NCI-H82 (cell line): ENCODE measurements around the gene ARHGAP9.
"Not testable (repeated sequence)": the region's sequence is repeated elsewhere in the genome, so short reads cannot be mapped to it uniquely, and the experiment has no call there.

Experiments
- DNase-seq: peaks from one replicate; lab custom pipeline; 2025; lab: John Stamatoyannopoulos, UW

Gene ARHGAP9

DNA sequence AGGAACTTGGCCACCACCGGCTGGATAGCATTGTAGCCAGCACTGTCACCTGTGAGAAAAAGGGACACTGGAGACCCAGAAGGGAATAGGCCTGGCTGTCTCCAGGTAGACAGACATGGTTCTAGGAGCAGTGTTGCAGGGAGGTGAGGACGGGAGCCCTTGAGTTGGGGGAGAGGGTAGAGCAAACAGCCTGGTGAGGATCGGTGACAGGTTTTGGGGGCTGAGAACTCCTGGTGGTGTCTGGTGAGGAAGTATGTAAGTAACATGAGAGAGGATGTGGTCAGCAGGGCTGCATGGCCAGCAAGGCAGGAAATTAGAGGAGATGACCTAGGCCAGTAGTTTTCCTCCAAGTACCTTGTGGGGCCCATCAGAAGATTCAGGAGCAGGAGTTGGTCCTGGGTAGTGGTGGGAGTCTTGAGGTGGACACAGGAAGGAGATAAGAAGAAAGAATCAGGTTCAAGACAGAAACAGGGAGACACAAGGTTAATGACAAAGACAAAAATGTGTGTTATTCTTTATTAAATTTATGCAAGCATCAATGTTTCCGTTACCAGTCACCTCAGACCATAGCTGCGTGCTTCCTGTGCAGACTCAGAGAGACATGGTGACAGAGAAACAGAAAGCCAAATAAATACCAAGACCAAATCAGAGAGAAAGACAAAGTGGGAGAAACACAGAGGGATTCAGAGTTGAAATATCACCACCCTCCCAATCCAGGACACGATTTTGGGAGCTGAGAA lies at the start of gene ARHGAP9:
Gene ARHGAP9 (minus strand): TSS at position 491 of the 740 bp plus-strand sequence. CDS start 460 bp downstream, at position 31.
- no peak for DNase-seq

DNA sequence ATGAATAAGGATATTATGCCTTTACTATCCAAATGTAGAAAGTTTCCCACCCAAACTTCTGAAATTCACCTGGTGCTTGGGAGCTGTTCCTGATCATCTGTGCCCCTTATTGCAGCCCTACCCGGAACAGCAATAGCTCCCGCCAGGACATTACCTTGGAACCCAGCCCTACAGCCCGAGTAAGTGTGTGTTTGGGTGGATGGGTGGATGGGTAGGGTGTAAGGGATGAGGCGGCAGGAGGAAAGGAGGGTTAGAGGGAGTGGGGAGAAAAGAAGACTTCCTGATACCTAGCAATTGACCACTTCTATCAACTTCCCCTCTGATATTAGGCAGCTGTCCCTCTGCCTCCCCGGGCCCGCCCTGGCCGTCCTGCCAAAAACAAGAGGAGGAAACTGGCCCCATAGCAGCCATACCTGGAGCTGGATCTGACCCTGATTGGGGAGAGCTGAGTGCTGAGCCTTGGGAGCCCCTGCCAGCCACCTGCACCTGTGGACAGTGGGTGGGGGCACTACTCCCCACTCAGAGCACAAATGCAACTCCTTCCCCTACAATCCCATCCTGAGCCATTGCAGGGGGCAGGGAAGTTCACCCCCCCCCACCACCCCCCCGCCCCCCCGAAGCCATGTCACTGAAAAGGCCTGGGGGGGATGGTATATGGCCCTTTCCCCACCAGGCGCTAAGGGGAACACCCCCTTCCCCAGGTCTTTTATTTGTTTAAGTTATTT lies 49.3 kb upstream of the ARHGAP9 start:
- DNase-seq: no peak

DNA sequence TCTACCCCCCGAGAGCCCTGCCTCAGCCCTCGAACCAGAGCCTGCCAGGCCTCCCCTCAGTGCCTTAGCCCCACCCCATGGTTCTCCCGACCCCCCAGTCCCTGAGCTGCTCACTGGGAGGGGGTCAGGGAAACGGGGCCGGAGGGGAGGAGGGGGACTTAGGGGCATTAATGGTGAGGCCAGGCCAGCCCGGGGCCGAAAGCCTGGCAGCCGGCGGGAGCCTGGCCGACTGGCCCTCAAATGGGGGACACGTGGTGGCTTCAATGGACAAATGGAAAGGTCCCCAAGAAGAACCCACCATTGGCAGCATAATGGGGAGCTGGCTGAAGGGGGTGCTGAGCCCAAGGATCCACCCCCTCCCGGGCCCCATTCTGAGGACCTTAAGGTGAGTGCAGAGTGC lies 48.5 kb upstream of the ARHGAP9 start:
- no peak for DNase-seq

DNA sequence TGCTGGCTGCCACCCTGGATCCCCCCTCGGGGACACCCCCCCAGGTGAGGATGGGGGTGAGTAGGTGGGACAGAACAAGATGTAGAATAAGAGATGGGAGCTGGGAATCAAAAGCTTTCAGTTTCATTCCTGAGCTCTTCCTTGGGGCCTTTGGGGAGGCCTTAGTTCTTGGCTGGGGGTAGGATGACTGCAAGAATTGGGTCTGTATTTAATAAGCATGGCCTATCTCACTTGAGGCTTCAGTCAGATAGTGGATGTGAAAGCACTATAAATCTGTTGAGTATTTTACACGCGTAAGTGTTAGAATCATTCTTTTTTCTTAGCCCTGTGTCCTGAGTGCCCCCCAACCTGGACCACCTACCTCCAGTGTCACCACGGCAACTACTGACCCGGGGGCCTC lies 47.5 kb upstream of the ARHGAP9 start:
- no peak for DNase-seq

DNA sequence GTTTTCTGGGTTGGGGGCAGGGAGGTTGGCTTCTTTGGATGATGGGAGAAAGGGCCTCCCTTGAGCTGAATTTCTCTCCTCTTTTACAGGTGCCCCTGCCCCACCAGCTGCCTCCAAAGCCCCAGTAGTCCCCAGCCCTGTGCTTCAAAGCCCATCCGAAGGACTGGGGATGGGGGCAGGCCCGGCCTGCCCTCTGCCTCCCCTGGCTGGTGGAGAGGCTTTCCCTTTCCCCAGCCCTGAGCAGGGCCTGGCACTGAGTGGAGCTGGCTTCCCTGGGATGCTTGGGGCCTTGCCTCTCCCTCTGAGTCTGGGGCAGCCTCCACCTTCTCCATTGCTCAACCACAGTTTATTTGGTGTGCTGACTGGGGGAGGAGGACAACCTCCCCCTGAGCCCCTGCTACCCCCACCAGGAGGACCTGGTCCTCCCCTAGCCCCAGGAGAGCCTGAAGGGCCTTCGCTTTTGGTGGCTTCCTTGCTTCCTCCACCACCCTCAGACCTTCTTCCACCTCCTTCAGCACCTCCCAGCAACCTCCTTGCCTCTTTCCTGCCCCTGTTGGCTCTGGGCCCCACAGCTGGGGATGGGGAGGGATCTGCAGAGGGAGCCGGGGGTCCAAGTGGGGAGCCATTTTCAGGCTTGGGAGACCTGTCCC lies 46.9 kb upstream of the ARHGAP9 start:
- no peak for DNase-seq

DNA sequence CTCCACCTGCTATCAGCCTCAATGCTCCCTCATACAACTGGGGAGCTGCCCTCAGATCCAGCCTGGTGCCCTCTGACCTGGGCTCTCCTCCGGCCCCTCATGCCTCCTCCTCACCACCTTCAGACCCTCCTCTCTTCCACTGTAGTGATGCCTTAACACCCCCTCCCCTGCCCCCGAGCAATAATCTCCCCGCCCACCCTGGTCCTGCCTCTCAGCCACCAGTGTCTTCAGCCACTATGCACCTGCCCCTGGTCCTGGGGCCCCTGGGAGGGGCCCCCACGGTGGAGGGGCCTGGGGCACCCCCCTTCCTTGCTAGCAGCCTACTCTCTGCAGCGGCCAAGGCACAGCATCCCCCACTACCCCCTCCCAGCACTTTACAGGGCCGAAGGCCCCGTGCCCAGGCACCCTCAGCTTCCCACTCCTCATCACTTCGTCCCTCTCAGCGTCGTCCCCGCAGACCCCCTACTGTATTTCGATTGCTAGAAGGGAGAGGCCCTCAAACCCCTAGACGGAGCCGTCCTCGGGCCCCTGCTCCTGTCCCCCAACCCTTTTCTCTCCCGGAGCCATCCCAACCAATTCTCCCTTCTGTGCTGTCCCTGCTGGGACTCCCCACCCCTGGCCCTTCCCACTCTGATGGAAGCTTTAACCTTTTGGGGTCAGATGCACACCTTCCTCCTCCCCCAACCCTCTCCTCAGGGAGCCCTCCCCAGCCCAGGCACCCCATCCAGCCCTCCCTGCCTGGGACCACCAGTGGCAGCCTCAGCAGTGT lies 46.1 kb upstream of the ARHGAP9 start:
- no peak for DNase-seq

DNA sequence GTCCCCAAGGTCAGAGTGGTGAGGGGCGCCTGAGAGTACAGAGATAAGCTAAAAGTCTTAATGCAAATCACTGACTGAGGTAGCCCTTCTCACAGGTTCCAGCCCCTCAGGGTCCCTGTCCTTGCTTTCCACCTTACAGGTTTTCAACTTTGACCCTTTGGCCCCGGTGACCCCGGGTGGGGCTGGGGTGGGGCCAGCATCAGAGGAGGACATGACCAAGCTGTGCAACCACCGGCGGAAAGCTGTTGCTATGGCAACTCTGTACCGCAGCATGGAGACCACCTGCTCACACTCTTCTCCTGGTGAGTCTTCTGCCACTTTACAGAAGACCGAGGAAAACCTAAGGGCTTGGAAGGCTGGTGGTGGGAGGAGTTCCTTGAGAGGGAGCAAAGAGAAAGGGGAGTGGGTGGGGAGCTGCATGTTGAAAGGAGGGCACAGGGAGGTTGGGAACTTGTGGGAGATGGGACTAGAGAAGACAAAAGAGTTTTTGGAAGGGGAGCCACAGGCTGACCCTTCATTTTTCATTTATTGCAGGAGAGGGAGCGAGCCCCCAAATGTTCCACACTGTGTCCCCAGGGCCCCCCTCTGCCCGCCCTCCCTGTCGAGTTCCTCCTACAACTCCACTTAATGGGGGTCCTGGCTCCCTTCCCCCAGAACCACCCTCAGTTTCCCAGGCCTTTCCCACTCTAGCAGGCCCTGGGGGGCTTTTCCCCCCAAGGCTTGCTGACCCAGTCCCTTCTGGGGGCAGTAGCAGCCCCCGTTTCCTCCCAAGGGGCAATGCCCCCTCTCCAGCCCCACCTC lies 45.3 kb upstream of the ARHGAP9 start:
- DNase-seq: peak; percentile 41

DNA sequence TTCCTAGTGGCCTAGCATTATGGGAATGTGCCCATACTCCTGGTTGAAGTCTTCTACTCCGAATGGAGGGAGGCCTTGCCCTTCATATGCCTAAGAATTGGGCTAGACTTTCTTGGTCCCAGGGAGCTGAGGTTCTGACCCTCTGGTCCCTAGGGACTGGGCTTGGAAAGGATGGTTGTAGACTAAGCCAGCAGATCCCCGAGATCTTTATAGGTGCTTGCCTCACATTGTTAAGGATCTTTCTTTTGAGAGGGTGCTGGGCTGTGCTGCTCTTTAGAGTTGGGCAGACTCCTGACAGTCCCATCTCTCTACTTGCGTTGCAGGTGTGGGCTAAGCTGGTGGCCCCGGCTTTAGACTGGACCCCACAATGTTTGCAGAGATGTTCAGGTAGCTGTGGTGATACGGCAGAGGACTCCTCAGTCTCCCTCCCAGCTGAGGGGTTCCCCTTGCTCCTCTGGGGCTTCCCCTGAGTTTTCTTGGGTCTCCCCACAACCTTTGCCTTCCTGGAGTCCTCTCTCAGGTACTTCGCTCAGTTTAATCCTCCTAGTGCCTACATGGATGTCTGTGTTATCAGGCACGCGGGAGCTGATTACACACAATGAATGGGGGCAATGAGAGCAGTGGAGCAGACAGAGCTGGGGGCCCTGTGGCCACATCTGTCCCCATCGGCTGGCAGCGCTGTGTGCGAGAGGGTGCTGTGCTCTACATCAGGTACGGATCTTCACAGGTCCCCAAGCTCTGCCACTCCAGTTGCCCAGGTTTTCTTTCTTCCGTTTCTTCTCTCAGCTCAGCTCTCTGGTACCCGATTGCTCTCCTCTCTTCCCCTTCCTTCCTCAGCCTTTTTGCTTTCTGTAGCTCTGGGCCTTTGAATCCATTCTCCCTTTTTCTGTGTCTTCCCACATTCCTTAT lies 44.3 kb upstream of the ARHGAP9 start:
- peak; percentile 64 for DNase-seq

DNA sequence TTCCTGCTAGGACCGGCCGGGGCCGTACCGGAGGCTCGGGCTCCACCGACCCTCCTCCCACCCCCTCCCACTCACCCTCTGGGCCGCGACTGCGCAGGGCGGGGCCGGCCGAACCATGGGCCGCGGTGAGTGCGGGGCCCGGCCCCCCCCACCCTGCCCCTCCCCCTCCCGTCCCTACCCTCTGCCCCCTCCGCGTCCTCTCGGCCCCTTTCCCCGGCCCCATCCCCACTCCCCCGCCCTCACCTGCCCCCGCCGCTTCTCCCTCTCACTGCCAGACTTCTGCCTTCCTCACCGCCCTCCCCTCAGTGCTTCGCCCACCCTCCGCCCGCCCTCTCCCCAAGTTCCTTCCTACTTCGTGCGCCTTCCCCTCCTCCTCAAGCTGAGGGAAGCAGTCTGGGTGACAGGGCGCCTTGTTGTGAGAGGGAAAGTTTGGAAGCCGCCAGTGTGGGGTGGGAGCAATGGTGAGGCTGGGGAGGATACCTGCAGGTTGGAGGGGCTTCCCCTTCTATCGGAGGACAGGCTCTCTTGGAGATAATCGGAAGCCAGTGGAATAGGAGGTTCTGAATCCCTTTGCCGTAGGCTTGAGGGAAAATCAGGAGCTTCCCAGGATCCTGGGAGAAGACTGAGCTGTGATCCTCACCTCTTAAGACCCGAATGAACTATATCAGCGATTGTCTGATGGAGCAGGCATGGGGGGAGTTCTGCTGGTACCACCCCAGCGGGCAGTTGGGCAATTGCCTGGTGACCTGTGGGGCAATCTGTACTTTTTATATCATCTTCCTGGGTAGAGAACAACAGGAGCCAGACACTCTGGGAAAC lies 43.4 kb upstream of the ARHGAP9 start:
- peak; percentile 86 for DNase-seq

DNA sequence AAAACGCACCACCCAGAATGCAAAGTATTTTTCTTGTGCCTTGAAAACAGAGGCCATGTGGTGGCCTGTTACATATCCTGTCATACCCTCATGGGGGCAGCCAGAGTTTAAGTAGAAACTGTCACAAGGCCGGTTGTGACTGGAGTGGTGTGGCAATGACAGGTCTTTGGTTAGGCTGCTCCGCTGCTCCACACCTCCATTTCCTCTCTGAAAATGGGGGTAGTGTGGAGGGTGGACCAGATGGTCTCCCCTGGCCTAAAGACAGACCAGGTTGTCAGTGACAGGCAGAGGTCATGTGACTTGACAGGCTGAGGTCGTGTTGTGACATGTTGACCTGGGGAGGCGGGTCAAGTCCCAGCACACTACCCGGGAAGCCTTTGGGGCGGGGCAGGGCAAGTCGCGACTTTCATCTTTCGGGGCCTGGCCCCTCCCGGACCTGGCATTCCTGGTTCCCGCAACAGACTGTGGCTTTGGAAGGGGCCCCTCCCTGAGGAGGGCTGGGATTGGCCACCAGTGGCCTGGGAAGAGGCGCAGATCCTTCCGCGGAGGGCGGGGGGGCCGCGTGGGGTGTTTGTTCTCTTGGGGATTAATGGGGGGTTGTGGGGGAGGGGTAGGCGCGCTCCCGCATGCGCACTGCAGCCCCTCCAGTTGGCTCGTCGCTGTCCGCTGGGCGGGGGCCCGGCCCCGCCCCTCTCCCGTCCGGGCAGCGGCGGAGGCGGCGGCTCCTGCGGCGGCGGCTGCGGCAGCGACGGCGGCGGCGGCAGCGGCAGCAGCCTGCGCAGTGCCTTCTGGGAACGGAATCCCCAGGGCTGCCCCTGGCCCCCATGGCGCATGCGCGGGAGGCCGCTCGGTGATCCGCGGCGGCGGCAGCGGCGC lies 42.6 kb upstream of the ARHGAP9 start, which contains the start of gene MBD6:
Gene MBD6 (plus strand): TSS at position 814 of the 876 bp plus-strand sequence. CDS start 1,480 bp downstream, outside the sequence.
- peak; percentile 98 for DNase-seq

DNA sequence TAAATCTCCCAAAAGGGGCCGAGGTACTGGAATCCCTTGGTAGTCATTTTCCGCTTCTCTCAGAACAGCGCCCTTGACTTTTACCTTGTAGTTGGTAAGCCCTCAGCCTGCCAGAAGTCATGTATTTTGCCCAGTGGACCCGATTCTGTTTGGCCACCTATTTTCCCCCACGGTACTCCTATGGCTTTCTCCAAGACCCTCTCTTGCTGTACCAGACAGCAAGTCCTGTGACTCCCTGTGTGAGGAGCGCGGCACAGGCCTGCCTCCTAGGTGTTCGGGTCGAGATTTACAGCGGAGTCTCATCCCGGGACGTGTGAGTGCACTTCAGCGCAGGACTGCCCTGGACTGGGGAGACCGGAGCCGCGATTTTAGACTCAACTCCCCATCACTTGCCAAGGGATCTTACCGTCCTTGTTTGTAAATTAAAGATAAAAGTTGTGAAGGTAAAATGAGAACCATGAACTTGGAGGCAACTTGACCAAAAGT lies 41.9 kb upstream of the ARHGAP9 start:
- DNase-seq: peak; percentile 79

DNA sequence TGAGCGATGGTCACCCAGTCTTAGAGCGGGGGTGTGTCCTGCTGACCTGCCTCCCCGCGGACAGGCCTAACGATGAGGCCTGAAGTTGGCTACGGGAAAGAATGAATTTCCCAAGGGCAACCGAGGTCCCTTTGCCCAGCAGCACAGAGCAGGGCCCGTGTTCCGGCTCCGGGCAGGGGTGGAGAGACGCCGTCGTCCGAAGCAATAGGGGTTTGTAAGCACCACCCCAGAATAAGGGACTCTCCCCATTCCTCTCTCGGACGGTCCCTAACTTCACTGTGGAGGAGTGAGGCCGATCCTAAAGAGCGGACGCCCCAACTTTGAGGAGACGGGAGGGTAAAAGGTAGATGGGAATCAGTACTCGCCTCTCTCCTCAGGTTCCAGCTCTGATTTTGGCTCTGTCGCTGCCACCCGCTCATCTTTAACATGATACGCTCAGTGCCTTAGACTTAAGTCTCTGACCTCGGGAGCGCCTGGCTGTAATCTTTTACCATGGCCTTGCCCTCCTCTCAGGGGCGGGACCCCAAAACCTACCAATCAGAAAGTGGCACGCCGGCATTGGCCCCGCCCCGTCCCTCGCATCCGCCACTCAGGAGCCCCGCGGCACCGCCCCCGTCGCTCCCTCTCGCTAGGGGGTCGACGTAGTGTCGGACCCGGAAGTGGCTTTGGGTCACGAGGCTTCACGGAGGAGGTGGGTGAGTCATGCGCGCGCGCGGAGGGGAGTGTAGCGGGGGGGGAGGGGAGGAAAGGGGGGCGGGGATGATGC lies 40.6 kb upstream of the ARHGAP9 start, which contains the start of gene DDIT3:
Gene DDIT3 (minus strand): TSS at position 462 of the 766 bp plus-strand sequence. CDS start 3,108 bp downstream, outside the sequence.
- peak; percentile 100 for DNase-seq

DNA sequence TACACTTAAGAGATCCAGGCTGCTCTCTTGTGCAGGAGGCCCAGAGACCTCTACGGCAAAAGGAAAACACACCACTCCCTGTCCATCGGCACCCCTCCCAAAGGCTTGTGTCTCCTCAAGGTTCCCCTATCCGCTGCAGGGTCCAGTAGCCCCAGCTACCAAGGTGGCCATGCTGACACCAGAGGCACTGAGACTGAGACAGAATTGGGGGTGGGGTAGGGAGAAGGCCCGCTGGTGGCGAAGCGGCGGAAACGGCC lies 40.1 kb upstream of the ARHGAP9 start:
- DNase-seq: no peak

DNA sequence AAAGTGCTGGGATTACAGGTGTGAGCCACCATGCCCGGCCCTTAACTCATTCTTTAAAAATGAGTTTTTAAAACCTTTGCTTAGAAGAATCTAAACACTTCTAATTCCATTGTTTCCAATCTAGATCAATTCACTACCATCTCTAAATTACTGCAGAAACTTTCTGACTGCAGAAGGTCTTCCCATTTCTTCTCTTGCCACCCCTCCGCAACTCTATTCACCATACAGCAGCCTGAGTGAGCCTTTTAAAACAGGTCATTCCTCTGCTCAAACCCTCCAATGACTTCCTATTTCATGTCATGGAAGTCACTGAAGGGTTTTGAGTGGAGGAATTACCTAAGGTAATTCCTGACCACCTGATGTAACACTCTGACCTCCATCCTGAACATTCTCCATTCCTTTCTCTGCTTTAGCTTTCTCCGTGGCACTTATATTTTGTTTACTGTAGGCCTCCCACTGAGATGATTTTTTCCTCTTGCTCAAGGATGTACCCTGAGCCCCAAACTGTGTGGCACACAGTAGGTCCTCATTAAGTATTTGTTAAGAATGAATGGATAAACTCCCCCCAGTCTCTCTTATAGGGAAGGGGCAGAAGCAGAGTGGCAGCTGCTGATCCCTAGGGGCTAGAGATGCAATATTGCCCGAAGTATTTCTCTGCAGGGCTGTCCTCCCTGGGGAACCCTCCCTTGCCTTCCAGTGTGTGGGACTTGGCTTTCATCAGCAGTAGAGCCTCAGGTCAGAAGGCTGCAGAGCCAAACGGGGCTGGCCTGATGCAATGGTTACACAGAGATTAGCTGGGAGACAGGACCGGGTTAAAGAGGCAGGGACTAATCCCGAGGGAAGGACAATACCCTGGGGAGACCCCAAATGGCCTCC lies 39.5 kb upstream of the ARHGAP9 start:
- peak; percentile 90 for DNase-seq

DNA sequence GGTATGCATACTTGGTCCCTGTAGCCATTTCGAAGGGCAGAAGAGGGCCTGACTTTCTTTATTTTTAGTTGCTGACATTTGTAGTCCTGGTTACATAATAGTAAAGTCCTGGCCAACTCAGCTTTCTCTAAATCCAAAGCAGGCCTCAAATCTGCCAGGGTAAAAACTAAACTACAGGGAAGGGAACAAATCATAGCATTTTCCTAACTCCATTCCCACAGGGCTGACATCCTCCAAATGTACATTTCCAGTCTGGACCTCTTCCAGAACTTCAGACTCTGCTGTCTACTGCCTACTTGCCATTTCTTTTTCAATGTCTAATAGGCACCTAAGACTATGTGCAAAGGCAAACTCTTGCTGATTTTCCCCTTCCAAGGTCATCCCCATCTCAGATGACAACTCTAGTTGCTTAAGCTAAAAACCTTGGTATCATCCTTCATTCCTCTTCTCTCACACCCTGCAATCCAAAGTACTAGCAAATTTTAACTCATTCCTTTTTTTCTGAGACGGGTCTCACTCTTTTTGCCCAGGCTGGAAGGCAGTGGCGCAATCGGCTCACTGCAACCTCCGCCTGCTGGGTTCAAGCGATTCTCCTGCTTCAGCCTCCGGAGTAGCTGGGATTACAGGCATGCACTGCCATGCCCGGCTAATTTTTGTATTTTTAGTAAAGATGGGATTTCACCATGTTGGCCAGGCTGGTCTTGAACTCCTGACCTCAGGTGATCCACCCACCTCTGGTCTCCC lies 38.7 kb upstream of the ARHGAP9 start:
- no peak for DNase-seq

DNA sequence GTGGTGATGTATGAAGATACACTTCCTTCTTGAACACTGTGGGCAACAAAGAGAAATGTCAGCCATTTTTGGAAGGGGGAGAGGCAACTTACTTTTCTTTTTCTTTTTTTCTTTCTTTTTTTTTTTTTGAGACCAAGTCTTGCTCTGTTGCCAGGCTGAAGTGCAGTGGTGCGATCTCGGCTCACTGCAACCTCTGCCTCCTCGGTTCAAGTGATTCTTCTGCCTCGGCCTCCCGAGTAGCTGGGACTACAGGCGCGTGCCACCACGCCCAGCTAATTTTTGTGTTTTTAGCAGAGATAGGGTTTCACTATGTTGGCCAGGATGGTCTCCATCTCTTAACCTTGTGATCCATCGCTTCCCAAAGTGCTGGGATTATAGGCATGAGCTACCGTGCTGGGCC lies 38.1 kb upstream of the ARHGAP9 start:
- not testable (repeated sequence) for DNase-seq
